Hypothalamus (tissue), 51 donors: ENCODE data around the gene SLC29A1.
"Not testable (repeated sequence)": the region's sequence is repeated elsewhere in the genome, so short reads cannot be mapped to it uniquely, and the experiment has no call there.

Experiments used
- DNase-seq, 51 donors: peaks; one replicate each; lab custom pipeline; 2025; lab: John Stamatoyannopoulos, UW

Gene SLC29A1

GRCh38 chr6:44223319-44224028 is at the start of gene SLC29A1:
Gene SLC29A1 (plus strand): TSS chr6:44223595. CDS start chr6:44227314, 3,719 bp downstream.
- DNase-seq = peak in 44 of 51 donors; percentile 16 to 75 (median 52)

GRCh38 chr6:44176130-44176761 is 47.1 kb upstream of the SLC29A1 start:
- no peak for DNase-seq

- no peak for DNase-seq
Observed at GRCh38 chr6:44176762-44177509, 46.5 kb upstream of the SLC29A1 start.

- no peak for DNase-seq
Observed at GRCh38 chr6:44177691-44178423, 45.5 kb upstream of the SLC29A1 start.

GRCh38 chr6:44178424-44179071 is 44.8 kb upstream of the SLC29A1 start:
- no peak for DNase-seq

- DNase-seq = no peak
Observed at GRCh38 chr6:44179072-44179536, 44.3 kb upstream of the SLC29A1 start.

- DNase-seq = no peak
Observed at GRCh38 chr6:44179648-44180047, 43.7 kb upstream of the SLC29A1 start.

GRCh38 chr6:44180406-44180805 is 43.0 kb upstream of the SLC29A1 start:
- no peak for DNase-seq

GRCh38 chr6:44180886-44181285 is 42.5 kb upstream of the SLC29A1 start:
- DNase-seq = no peak

- not testable (repeated sequence) for DNase-seq
Observed at GRCh38 chr6:44181784-44182183, 41.6 kb upstream of the SLC29A1 start.

GRCh38 chr6:44182911-44183390 is 40.4 kb upstream of the SLC29A1 start:
- no peak for DNase-seq

GRCh38 chr6:44183783-44184182 is 39.6 kb upstream of the SLC29A1 start:
- DNase-seq = no peak

GRCh38 chr6:44185356-44185755 is 38.0 kb upstream of the SLC29A1 start:
- DNase-seq = not testable (repeated sequence)

GRCh38 chr6:44185953-44186634 is 37.3 kb upstream of the SLC29A1 start:
- no peak for DNase-seq

- DNase-seq = no peak
Observed at GRCh38 chr6:44186635-44187025, 36.8 kb upstream of the SLC29A1 start.

- DNase-seq = no peak
Observed at GRCh38 chr6:44188819-44189218, 34.6 kb upstream of the SLC29A1 start.

GRCh38 chr6:44189257-44189656 is 34.1 kb upstream of the SLC29A1 start:
- no peak for DNase-seq

GRCh38 chr6:44190715-44191114 is 32.7 kb upstream of the SLC29A1 start:
- no peak for DNase-seq

- no peak for DNase-seq
Observed at GRCh38 chr6:44192428-44193041, 30.9 kb upstream of the SLC29A1 start.
